ENCODE measurements around the gene PHF21B.

Gene PHF21B

GRCh38 chr22:45010532-45010900 is 711 bp upstream of the PHF21B start:
- no peak for DNase-seq

GRCh38 chr22:45008751-45009605 is 827 bp downstream of the PHF21B start:
- no peak for DNase-seq

- DNase-seq = peak; percentile 8
Measured at GRCh38 chr22:45008186-45008681, 1.6 kb downstream of the PHF21B start.

- peak; percentile 7 for DNase-seq
Measured at GRCh38 chr22:45007391-45008185, 2.2 kb downstream of the PHF21B start.

- DNase-seq = no peak
Measured at GRCh38 chr22:45006964-45007390, 2.8 kb downstream of the PHF21B start.

GRCh38 chr22:45006111-45006963 is 3.5 kb downstream of the PHF21B start:
- no peak for DNase-seq

- no peak for DNase-seq
Measured at GRCh38 chr22:45001653-45002052, 8.2 kb downstream of the PHF21B start.

- DNase-seq = no peak
Measured at GRCh38 chr22:45000330-45000729, 9.5 kb downstream of the PHF21B start.

GRCh38 chr22:44999687-45000086 is 10.1 kb downstream of the PHF21B start:
- DNase-seq = no peak

GRCh38 chr22:44999231-44999630 is 10.6 kb downstream of the PHF21B start:
- no peak for DNase-seq

GRCh38 chr22:44998296-44998695 is 11.5 kb downstream of the PHF21B start:
- no peak for DNase-seq

GRCh38 chr22:44997060-44997459 is 12.7 kb downstream of the PHF21B start:
- no peak for DNase-seq

- DNase-seq = no peak
Measured at GRCh38 chr22:44996648-44997047, 13.2 kb downstream of the PHF21B start.

- no peak for DNase-seq
Measured at GRCh38 chr22:44996120-44996519, 13.7 kb downstream of the PHF21B start.

GRCh38 chr22:44995715-44996114 is 14.1 kb downstream of the PHF21B start:
- DNase-seq = no peak

GRCh38 chr22:44995105-44995514 is 14.7 kb downstream of the PHF21B start:
- no peak for DNase-seq

GRCh38 chr22:44994399-44995104 is 15.3 kb downstream of the PHF21B start:
- DNase-seq = no peak

- no peak for DNase-seq
Measured at GRCh38 chr22:44992166-44992565, 17.6 kb downstream of the PHF21B start.

GRCh38 chr22:44991218-44991617 is 18.6 kb downstream of the PHF21B start:
- DNase-seq = no peak

- DNase-seq = no peak
Measured at GRCh38 chr22:44990810-44991209, 19.0 kb downstream of the PHF21B start.

- DNase-seq = no peak
Measured at GRCh38 chr22:44990328-44990727, 19.5 kb downstream of the PHF21B start.

GRCh38 chr22:44988671-44989070 is 21.1 kb downstream of the PHF21B start:
- no peak for DNase-seq
